ENCODE data around the gene OARD1. TPM values are rescaled to one million over a fixed set of nuclear protein-coding genes. Genes with fewer than 3 reads are reported as not detected.

The OARD1 gene
- total and polyA plus RNA-seq, 11 donors: 12.8 to 28.1 (median 18.5) TPM

DNA sequence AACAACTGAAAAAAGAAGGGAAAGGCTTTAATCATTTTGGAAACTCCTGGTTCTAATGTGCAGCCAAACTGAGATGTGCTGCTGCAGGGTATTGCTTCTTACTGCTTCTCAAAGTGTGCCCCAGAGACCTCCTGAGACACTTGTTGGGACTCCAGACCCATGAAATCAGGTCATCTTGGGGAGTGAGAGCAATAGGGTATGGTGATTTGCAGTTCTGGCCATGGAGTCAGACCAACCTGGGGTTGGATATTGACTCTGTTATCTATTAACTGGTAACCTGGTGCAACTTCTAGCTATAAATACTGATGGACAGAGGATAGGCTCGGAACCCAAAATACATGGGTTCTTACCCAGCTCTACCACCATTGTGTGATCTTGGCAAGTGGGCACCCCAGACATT is 26.1 kb downstream of the OARD1 start:
- H3K27ac ChIP-seq: no peak overlapping the region
- ATAC-seq: no peak
- no peaks in the 10 kb centered on the region for H3K27me3 ChIP-seq
- intact Hi-C loops (cut with DNase I): no loop called here
- H3K4me3 ChIP-seq: no peak overlapping the region
- no peak for DNase-seq
- no peaks in the 10 kb centered on the region for H3K9me3 ChIP-seq
- H3K4me1 ChIP-seq: peaks cover 0 to 27% (median 6%) of the 10 kb centered on the region in 12 donors
- WGBS, 4 donors: 98 to 100% (median 100%) methylated on average over 1 of the region's 1 CpG
- H3K36me3 ChIP-seq: no peaks in the 10 kb centered on the region
- no peak for TF ChIP-seq POLR2A (IDR thresholded peaks at IDR 0.05)
- TF ChIP-seq, protein P1, sequence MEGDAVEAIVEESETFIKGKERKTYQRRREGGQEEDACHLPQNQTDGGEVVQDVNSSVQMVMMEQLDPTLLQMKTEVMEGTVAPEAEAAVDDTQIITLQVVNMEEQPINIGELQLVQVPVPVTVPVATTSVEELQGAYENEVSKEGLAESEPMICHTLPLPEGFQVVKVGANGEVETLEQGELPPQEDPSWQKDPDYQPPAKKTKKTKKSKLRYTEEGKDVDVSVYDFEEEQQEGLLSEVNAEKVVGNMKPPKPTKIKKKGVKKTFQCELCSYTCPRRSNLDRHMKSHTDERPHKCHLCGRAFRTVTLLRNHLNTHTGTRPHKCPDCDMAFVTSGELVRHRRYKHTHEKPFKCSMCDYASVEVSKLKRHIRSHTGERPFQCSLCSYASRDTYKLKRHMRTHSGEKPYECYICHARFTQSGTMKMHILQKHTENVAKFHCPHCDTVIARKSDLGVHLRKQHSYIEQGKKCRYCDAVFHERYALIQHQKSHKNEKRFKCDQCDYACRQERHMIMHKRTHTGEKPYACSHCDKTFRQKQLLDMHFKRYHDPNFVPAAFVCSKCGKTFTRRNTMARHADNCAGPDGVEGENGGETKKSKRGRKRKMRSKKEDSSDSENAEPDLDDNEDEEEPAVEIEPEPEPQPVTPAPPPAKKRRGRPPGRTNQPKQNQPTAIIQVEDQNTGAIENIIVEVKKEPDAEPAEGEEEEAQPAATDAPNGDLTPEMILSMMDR (IDR thresholded peaks at IDR 0.05): no peak

DNA sequence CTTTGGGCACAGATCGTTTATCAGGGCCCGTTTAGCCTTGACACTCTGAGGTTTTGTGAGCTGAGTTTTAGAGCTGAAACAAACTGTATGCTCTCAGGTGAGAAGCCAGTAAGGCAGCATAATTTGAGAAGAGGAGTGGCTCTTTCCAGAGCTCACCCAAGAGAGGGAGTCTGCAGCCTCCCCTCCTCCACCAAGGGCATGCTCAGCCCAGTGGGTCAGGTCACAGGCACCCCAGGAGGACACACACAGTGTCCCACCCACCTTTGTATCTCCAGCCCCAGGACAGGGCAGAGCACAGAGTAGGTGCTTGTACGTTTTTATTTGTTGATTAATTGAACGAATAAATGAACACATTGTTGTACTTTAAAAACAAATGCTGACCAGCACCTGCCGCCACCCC is 26.5 kb downstream of the OARD1 start:
- WGBS, 4 donors: 62 to 73% (median 71%) methylated on average over 5 of the region's 5 CpGs
- Histone ChIP-seq H3K36me3 (no peaks in the 10 kb centered on the region), H3K9me3 (no peaks in the 10 kb centered on the region), H3K4me3 (no peak overlapping the region), H3K27ac (no peak overlapping the region), H3K4me1 (peaks cover 0 to 27% (median 6%) of the 10 kb centered on the region in 12 donors), H3K27me3 (no peaks in the 10 kb centered on the region)
- TF ChIP-seq, protein P1 (IDR thresholded peaks at IDR 0.05): no peak
- TF ChIP-seq POLR2A (IDR thresholded peaks at IDR 0.05): no peak
- intact Hi-C loops (cut with DNase I): no loop called here
- no peak for ATAC-seq
- no peak for DNase-seq

DNA sequence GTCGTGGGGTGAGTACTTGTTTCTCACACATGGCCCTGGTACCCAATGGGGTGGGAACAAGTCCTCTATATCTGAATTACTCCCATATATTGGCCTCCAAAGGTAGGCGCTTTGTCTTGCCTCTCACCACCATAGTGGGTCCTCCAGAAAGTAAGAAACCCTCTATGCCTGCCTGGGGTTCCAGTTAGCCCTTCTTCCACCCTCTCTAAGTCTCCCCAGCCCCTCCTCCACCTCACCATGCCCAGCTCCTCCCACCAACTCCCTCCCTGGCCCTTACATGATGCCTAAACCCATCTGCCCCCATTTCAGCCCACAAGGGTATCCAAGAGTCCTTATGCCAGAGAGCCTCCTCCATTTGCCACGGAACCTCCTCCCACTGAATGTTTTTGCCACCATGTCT is 29.0 kb downstream of the OARD1 start:
- H3K4me3 ChIP-seq: no peak overlapping the region

GRCh38 chr6:41042226-41043055 is 29.7 kb downstream of the OARD1 start, which contains the start of gene TSPO2:
TSS of gene TSPO2 (plus strand) at chr6:41042467. CDS start at chr6:41042986, 519 bp downstream.
- no peak for ATAC-seq
- TF ChIP-seq POLR2A (IDR thresholded peaks at IDR 0.05): no peak
- TF ChIP-seq, protein P1 (IDR thresholded peaks at IDR 0.05): no peak
- no peak within 1 kb of the TSS for H3K4me3 ChIP-seq
- intact Hi-C loops (cut with DNase I): no loop called here
- H3K9me3 ChIP-seq: no peaks in the 10 kb centered on the region
- H3K27me3 ChIP-seq: no peaks in the 10 kb centered on the region
- no peaks in the 10 kb centered on the region for H3K36me3 ChIP-seq
- no peak within 1 kb of the TSS for H3K27ac ChIP-seq
- 74 to 82% (median 81%) methylated on average over 10 of the region's 10 CpGs for WGBS, 4 donors
- peaks cover 0 to 7% (median 0%) of the 10 kb centered on the region in 12 donors for H3K4me1 ChIP-seq
- DNase-seq: no peak

More for the DNA sequence above, 29.0 kb downstream of the OARD1 start:
- WGBS, 4 donors: 95 to 100% (median 97%) methylated on average over 3 of the region's 3 CpGs
- Histone ChIP-seq H3K4me1 (peaks cover 0 to 7% (median 0%) of the 10 kb centered on the region in 12 donors), H3K9me3 (no peaks in the 10 kb centered on the region), H3K27me3 (no peaks in the 10 kb centered on the region), H3K27ac (no peak overlapping the region), H3K36me3 (no peaks in the 10 kb centered on the region)
- ATAC-seq: no peak
- TF ChIP-seq POLR2A (IDR thresholded peaks at IDR 0.05): no peak
- TF ChIP-seq, protein P1 (IDR thresholded peaks at IDR 0.05): no peak
- intact Hi-C loops (cut with DNase I): no loop called here
- no peak for DNase-seq

All from heart left ventricle (tissue), 16 donors.